Smooth muscle cell (in vitro differentiated cells): ENCODE data around the gene FDXR. TPM values are rescaled to one million over a fixed set of nuclear protein-coding genes. Genes with fewer than 3 reads are reported as not detected.

Experiments used
- DNase-seq: peaks from one replicate; lab custom pipeline; 2025; ENCODE audit not compliant: unreplicated experiment; lab: John Stamatoyannopoulos, UW
- H2AFZ ChIP-seq: fragments of 200-600 bp; sonication (generic); 2 replicates; pipeline ENCODE4 v1.6.0; 2016; ENCODE audit warnings: antibody characterized with exemption, low read depth, mild to moderate bottlenecking
- H3F3A ChIP-seq: fragments of 200-600 bp; sonication (generic); 2 replicates; pipeline ENCODE4 v1.6.0; 2017; ENCODE audit warnings: antibody characterized with exemption, low read depth
- H3K27ac ChIP-seq: fragments of 200-600 bp; sonication (generic); 2 replicates; pipeline ENCODE4 v1.5.1; 2016; ENCODE audit warnings: low read depth, mild to moderate bottlenecking
- H3K27me3 ChIP-seq: fragments of 200-600 bp; sonication (generic); 2 replicates; pipeline ENCODE4 v1.6.1; 2016; ENCODE audit warnings: low read depth, mild to moderate bottlenecking
- H3K36me3 ChIP-seq: fragments of 200-600 bp; sonication (generic); 2 replicates; pipeline ENCODE4 v1.5.1; 2016; ENCODE audit warnings: low read depth
- H3K4me1 ChIP-seq: fragments of 200-600 bp; sonication (generic); 2 replicates; pipeline ENCODE4 v1.5.1; 2016; ENCODE audit warnings: low read depth
- H3K4me2 ChIP-seq: fragments of 200-600 bp; sonication (generic); 2 replicates; pipeline ENCODE4 v1.6.0; 2016; ENCODE audit warnings: mild to moderate bottlenecking
- H3K4me3 ChIP-seq: fragments of 200-600 bp; sonication (generic); 2 replicates; pipeline ENCODE4 v1.5.1; 2016; ENCODE audit warnings: mild to moderate bottlenecking
- H3K79me2 ChIP-seq: fragments of 200-600 bp; sonication (generic); 2 replicates; pipeline ENCODE4 v1.6.0; 2016; ENCODE audit warnings: low read depth, mild to moderate bottlenecking
- H3K9ac ChIP-seq: fragments of 200-600 bp; sonication (generic); 2 replicates; pipeline ENCODE4 v1.6.0; 2016; ENCODE audit warnings: low read depth
- H3K9me3 ChIP-seq: fragments of 200-600 bp; sonication (generic); replicated peaks from 2 replicates; pipeline ENCODE4 v1.5.1; 2016; ENCODE audit warnings: low read depth
- H4K20me1 ChIP-seq: fragments of 200-600 bp; sonication (generic); 2 replicates; pipeline ENCODE4 v1.6.0; 2016; ENCODE audit warnings: low read depth
- WGBS: methylation state at CpG from one replicate; pipeline ENCODE4 v1.1.7; 2016; ENCODE audit warnings: low lambda C conversion rate; 5-methylcytosine and 5-hydroxymethylcytosine counted together
- polyA plus RNA-seq: library from polyadenylated mRNA; unstranded; fragments of >200 nt; fragmentation: Nextera tagmentation; extraction: Ambion mirVana; gene quantifications from 2 replicates; pipeline ENCODE4 v1.2.1, GENCODE V29; 2016
- total RNA-seq: library from RNA; depleted of rRNA; stranded (reverse); fragments of >200 nt; gene quantifications from 2 replicates; pipeline ENCODE4 v1.2.3, GENCODE V29; 2014
- TF ChIP-seq, protein P1 (sequence below): fragments of 200-600 bp; sonication (generic); IDR thresholded peaks from 2 replicates; pipeline ENCODE4 v1.5.1; 2017; ENCODE audit warnings: borderline replicate concordance, mild to moderate bottlenecking, antibody characterized with exemption; ENCODE audit not compliant: insufficient read depth, poor library complexity, severe bottlenecking

FDXR gene
- total and polyA plus RNA-seq, 2 experiments from 2014 or later: 5.6 to 18.7 TPM

- DNase-seq: no peak
- H3K27ac ChIP-seq: no peak overlapping the region
- H2AFZ ChIP-seq: no peak overlapping the region
- TF ChIP-seq, protein P1, sequence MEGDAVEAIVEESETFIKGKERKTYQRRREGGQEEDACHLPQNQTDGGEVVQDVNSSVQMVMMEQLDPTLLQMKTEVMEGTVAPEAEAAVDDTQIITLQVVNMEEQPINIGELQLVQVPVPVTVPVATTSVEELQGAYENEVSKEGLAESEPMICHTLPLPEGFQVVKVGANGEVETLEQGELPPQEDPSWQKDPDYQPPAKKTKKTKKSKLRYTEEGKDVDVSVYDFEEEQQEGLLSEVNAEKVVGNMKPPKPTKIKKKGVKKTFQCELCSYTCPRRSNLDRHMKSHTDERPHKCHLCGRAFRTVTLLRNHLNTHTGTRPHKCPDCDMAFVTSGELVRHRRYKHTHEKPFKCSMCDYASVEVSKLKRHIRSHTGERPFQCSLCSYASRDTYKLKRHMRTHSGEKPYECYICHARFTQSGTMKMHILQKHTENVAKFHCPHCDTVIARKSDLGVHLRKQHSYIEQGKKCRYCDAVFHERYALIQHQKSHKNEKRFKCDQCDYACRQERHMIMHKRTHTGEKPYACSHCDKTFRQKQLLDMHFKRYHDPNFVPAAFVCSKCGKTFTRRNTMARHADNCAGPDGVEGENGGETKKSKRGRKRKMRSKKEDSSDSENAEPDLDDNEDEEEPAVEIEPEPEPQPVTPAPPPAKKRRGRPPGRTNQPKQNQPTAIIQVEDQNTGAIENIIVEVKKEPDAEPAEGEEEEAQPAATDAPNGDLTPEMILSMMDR: no peak
- H4K20me1 ChIP-seq: no peaks in the 10 kb centered on the region
- no peaks in the 10 kb centered on the region for H3K79me2 ChIP-seq
- H3K4me1 ChIP-seq: no peaks in the 10 kb centered on the region
- no peaks in the 10 kb centered on the region for H3F3A ChIP-seq
- H3K9ac ChIP-seq: no peak overlapping the region
- H3K4me2 ChIP-seq: no peak overlapping the region
- H3K9me3 ChIP-seq: no peaks in the 10 kb centered on the region
- peaks cover 25% of the 10 kb centered on the region for H3K27me3 ChIP-seq
- no peak overlapping the region for H3K4me3 ChIP-seq
- H3K36me3 ChIP-seq: no peaks in the 10 kb centered on the region
- WGBS: 67% methylated on average over 13 of the region's 13 CpGs
Measured at GRCh38 chr17:74888469-74888868, 15.7 kb upstream of the FDXR start.

DNA sequence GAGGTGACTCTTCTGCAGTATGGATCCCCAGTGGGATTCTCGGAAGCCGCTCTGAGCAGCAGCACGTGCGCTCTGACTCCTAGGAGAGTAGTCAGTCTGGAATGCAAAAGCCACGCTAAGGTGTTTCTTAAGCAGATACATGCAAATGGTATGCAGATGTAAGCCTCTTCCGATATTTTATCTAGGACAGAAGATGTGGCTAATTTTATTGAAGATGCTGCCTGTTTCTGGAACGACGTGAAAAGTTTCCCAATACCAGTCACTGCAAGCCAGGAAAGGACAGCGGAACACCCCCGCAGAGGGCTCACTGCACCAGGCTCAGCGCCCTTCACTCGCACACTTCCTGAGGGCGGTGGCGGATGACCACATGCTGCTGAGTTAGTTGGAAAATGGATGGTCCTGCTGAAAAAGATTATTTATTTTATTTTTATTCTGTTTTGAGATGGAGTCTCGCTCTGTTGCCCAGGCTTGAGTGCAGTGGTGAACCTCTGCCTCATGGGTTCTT, 10.5 kb upstream of the FDXR start:
- H4K20me1 ChIP-seq: no peaks in the 10 kb centered on the region
- no peak overlapping the region for H3K4me2 ChIP-seq
- H2AFZ ChIP-seq: no peak overlapping the region
- no peaks in the 10 kb centered on the region for H3F3A ChIP-seq
- H3K27ac ChIP-seq: no peak overlapping the region
- no peak overlapping the region for H3K9ac ChIP-seq
- no peaks in the 10 kb centered on the region for H3K9me3 ChIP-seq
- no peaks in the 10 kb centered on the region for H3K79me2 ChIP-seq
- no peak overlapping the region for H3K4me3 ChIP-seq
- DNase-seq: no peak
- H3K4me1 ChIP-seq: no peaks in the 10 kb centered on the region
- TF ChIP-seq, protein P1: no peak
- H3K27me3 ChIP-seq: no peaks in the 10 kb centered on the region
- 68% methylated on average over 15 of the region's 15 CpGs for WGBS
- H3K36me3 ChIP-seq: no peaks in the 10 kb centered on the region

DNA sequence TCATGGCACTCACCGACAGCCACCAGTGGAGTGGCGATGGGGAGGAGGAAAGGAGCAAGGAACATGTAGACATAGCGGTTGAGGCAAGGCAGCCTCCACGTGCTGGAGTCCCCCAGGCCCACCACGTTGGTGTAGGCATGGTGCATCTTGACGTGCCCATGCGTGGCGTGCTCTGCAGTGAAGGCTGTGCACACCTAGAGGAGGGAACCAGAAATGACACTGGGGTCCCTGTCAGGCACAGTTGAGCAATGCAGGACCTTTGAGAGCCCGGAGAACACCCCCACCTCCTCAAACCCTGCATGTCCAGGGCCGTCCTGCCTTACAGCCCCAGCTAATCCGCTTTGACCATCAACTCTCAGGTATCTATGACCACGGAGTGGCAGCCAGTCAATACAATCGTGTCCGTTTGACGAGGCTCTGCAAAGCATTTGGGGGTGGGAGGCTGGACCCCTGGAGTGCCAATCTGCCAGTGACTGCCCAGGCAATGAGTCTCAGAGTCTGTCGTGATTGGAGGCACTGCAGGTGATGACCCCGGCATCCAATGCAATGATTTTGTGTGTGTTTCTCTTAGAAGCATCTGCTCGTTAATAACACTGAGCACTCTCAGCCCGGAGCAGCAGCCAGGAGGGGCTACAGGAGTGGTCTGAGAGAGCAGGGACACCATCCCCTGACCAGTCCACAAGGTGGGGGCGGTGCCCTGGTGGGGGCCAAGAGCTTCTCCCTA, 9.9 kb upstream of the FDXR start:
- Histone ChIP-seq H3K4me2 (no peak overlapping the region), H3F3A (no peaks in the 10 kb centered on the region), H3K79me2 (no peaks in the 10 kb centered on the region), H3K27ac (no peak overlapping the region), H4K20me1 (no peaks in the 10 kb centered on the region), H2AFZ (no peak overlapping the region), H3K27me3 (no peaks in the 10 kb centered on the region), H3K9me3 (no peaks in the 10 kb centered on the region), H3K9ac (no peak overlapping the region), H3K36me3 (no peaks in the 10 kb centered on the region), H3K4me3 (no peak overlapping the region), H3K4me1 (no peaks in the 10 kb centered on the region)
- WGBS: 83% methylated on average over 20 of the region's 20 CpGs
- no peak for DNase-seq
- TF ChIP-seq, protein P1: no peak

- no peak overlapping the region for H3K4me3 ChIP-seq
- no peaks in the 10 kb centered on the region for H3K79me2 ChIP-seq
- no peaks in the 10 kb centered on the region for H3K9me3 ChIP-seq
- no peaks in the 10 kb centered on the region for H3K36me3 ChIP-seq
- H3K4me1 ChIP-seq: no peaks in the 10 kb centered on the region
- DNase-seq: no peak
- TF ChIP-seq, protein P1: no peak
- H3F3A ChIP-seq: no peaks in the 10 kb centered on the region
- no peaks in the 10 kb centered on the region for H3K27me3 ChIP-seq
- 83% methylated on average over 11 of the region's 11 CpGs for WGBS
- H4K20me1 ChIP-seq: no peaks in the 10 kb centered on the region
- no peak overlapping the region for H2AFZ ChIP-seq
- no peak overlapping the region for H3K4me2 ChIP-seq
- no peak overlapping the region for H3K27ac ChIP-seq
- H3K9ac ChIP-seq: no peak overlapping the region
Measured at GRCh38 chr17:74881073-74881472, 8.3 kb upstream of the FDXR start.
